ENCODE results near the gene IL6.
A peak's percentile ranks its signal among the peaks of the same experiment; 100 is the strongest.
"Not testable (repeated sequence)": the region's sequence is repeated elsewhere in the genome, so short reads cannot be mapped to it uniquely, and the experiment has no call there.

The IL6 gene

GRCh38 chr7:22772885-22773284 is 45.9 kb downstream of the IL6 start:
- FAIRE-seq = no peak
- no peak for DNase-seq (ENCODE audit: insufficient read length, low spot score)

- DNase-seq (ENCODE audit: insufficient read length, low spot score) (no peak), FAIRE-seq (no peak)
Measured at GRCh38 chr7:22776964-22777363, 50.0 kb downstream of the IL6 start.

GRCh38 chr7:22779730-22780323 is 52.8 kb downstream of the IL6 start:
- DNase-seq (ENCODE audit: insufficient read length, low spot score); FAIRE-seq: not testable (repeated sequence)

- FAIRE-seq = peak; percentile 60
- peak; percentile 66 for DNase-seq (ENCODE audit: insufficient read length, low spot score)
Measured at GRCh38 chr7:22781230-22781711, 54.3 kb downstream of the IL6 start.
